Keratinocyte (primary cell): ENCODE measurements around the gene TSPAN7. TPM values are rescaled to one million over a fixed set of nuclear protein-coding genes. Genes with fewer than 3 reads are reported as not detected.

Experiments used
- DNase-seq: peaks from one replicate; pipeline ENCODE4 v3.0.0-alpha.2; 2011; ENCODE audit warnings: low read depth, missing footprints, low spot score
- FAIRE-seq: peaks from 2 replicates; lab custom pipeline; 2011; peaks lifted over from hg19 to GRCh38; lab: Jason Lieb, UNC
- H2AFZ ChIP-seq: 2 replicates; pipeline ENCODE4 v1.6.0; 2012; ENCODE audit warnings: low read length, control low read depth, inconsistent platforms; ENCODE audit not compliant: control insufficient read depth
- H3K27ac ChIP-seq: 2 replicates; pipeline ENCODE4 v1.5.1; 2011; ENCODE audit warnings: low read length; ENCODE audit not compliant: control insufficient read depth, insufficient read depth
- H3K27me3 ChIP-seq: 3 replicates; pipeline ENCODE4 v1.6.0; 2011; ENCODE audit warnings: low read length; ENCODE audit not compliant: control insufficient read depth, insufficient read depth; ENCODE audit errors: extremely low read depth
- H3K36me3 ChIP-seq, 2 experiments: 2 replicates in 1 of 2; 3 replicates in 1 of 2; pipeline ENCODE4 v1.5.1; 2011; ENCODE audit warnings: low read length in 2 of 2, mild to moderate bottlenecking in 1 of 2; ENCODE audit not compliant: control insufficient read depth in 2 of 2, insufficient read depth in 2 of 2; ENCODE audit errors: extremely low read depth in 1 of 2
- H3K4me1 ChIP-seq: 3 replicates; pipeline ENCODE4 v1.5.1; 2011; ENCODE audit warnings: low read length; ENCODE audit not compliant: control insufficient read depth, insufficient read depth; ENCODE audit errors: extremely low read depth
- H3K4me2 ChIP-seq: 3 replicates; pipeline ENCODE4 v1.6.0; 2011; ENCODE audit warnings: low read depth, low read length; ENCODE audit not compliant: control insufficient read depth, insufficient read depth; ENCODE audit errors: extremely low read depth
- H3K4me3 ChIP-seq, 3 experiments: fragments of 200-600 bp in 1 of 3; sonication (generic) in 1 of 3; 2 replicates in 2 of 3; 3 replicates in 1 of 3; pipeline ENCODE4 v1.5.1; 2011 to 2016; ENCODE audit warnings: low read length in 3 of 3, mild to moderate bottlenecking in 3 of 3, control low read depth in 2 of 3, inconsistent platforms in 1 of 3, low read depth in 1 of 3, mixed read lengths in 1 of 3, mixed run types in 1 of 3, moderate library complexity in 1 of 3; ENCODE audit not compliant: control insufficient read depth in 2 of 3, insufficient read depth in 2 of 3; ENCODE audit errors: extremely low read depth in 1 of 3
- H3K79me2 ChIP-seq: 2 replicates; pipeline ENCODE4 v1.6.0; 2012; ENCODE audit warnings: low read length; ENCODE audit not compliant: control insufficient read depth, insufficient read depth
- H3K9ac ChIP-seq: 3 replicates; pipeline ENCODE4 v1.6.0; 2011; ENCODE audit warnings: low read length; ENCODE audit not compliant: control insufficient read depth, insufficient read depth; ENCODE audit errors: extremely low read depth
- H3K9me1 ChIP-seq: 3 replicates; pipeline ENCODE4 v1.6.0; 2011; ENCODE audit warnings: low read length; ENCODE audit not compliant: control insufficient read depth, insufficient read depth; ENCODE audit errors: extremely low read depth
- H3K9me3 ChIP-seq: 2 replicates; pipeline ENCODE4 v1.5.1; 2012; ENCODE audit warnings: low read depth, low read length; ENCODE audit not compliant: control insufficient read depth
- H4K20me1 ChIP-seq: 3 replicates; pipeline ENCODE4 v1.6.0; 2011; ENCODE audit warnings: low read length; ENCODE audit not compliant: control insufficient read depth, insufficient read depth; ENCODE audit errors: extremely low read depth
- CTCF ChIP-seq, 3 experiments: IDR thresholded peaks in 1 of 3; conservative IDR thresholded peaks in 1 of 3; optimal IDR thresholded peaks in 1 of 3; 2 replicates in 2 of 3; 3 replicates in 1 of 3; pipeline versions ENCODE3 to v1.5.1; 2011; ENCODE audit warnings: low read length in 3 of 3, mild to moderate bottlenecking in 3 of 3, moderate library complexity in 2 of 3, control low read depth in 1 of 3, inconsistent platforms in 1 of 3; ENCODE audit not compliant: insufficient read depth in 2 of 3; ENCODE audit errors: extremely low read depth in 1 of 3
- EZH2 ChIP-seq: IDR thresholded peaks from one replicate; pipeline ENCODE4 v1.6.1; 2012; ENCODE audit warnings: inconsistent platforms, mild to moderate bottlenecking, low read length, moderate library complexity
- dilution Hi-C: fragments of 300-500 bp; cut with MboI; formaldehyde crosslinking; loops from one replicate; pipeline ENCODE4 v1.7.0; 2020; ENCODE audit warnings: low sequenced_read_pairs; ENCODE audit not compliant: extremely low pct_ligation_motif_present
- polyA plus RNA-seq, 5 experiments: library from polyadenylated mRNA; depleted of rRNA in 3 of 5; stranded (reverse) in 3 of 5; stranded (forward) in 1 of 5; unstranded in 1 of 5; fragments of >200 nt; gene quantifications; 1 replicate in 1 of 5; 2 replicates in 3 of 5; 3 replicates in 1 of 5; pipeline versions ENCODE4 v1.2.1 to v1.2.3, GENCODE V29; 2011 to 2012; ENCODE audit warnings: missing spikeins in 2 of 5, low read depth in 1 of 5, low replicate concordance in 1 of 5

Gene TSPAN7
- polyA plus RNA-seq, 1 donor (not counting 4 experiments of a cell fraction or from before 2014, with no cell fraction given) = 2.3 TPM

- no peak for TF ChIP-seq CTCF (optimal IDR thresholded peaks at IDR 0.05 in 1 of 3, IDR thresholded peaks at IDR 0.05 in 1 of 3, conservative IDR thresholded peaks at IDR 0.05 in 1 of 3; ENCODE audit: extremely low read depth in 1 of 3, insufficient read depth in 2 of 3, low read length in 3 of 3)
- no peak for TF ChIP-seq EZH2
- dilution Hi-C loops = no loop called here
Observed at GRCh38 chrX:38628587-38628986, 67.2 kb downstream of the TSPAN7 start.

GRCh38 chrX:38632516-38632915, 71.2 kb downstream of the TSPAN7 start:
- Histone ChIP-seq H3K79me2 (no peaks in the 10 kb centered on the region), H3K27me3 (no peaks in the 10 kb centered on the region), H3K9me1 (no peaks in the 10 kb centered on the region), H3K4me2 (no peak overlapping the region), H3K36me3 (no peaks in the 10 kb centered on the region), H3K4me1 (no peaks in the 10 kb centered on the region), H2AFZ (no peak overlapping the region), H3K9me3 (no peaks in the 10 kb centered on the region), H3K27ac (no peak overlapping the region), H3K4me3 (no peak overlapping the region), H3K9ac (no peak overlapping the region), H4K20me1 (no peaks in the 10 kb centered on the region)
- dilution Hi-C loops = no loop called here
- no peak for FAIRE-seq
- TF ChIP-seq CTCF (optimal IDR thresholded peaks at IDR 0.05 in 1 of 3, IDR thresholded peaks at IDR 0.05 in 1 of 3, conservative IDR thresholded peaks at IDR 0.05 in 1 of 3; ENCODE audit: extremely low read depth in 1 of 3, insufficient read depth in 2 of 3, low read length in 3 of 3) (no peak), EZH2 (no peak)
- no peak for DNase-seq

More at GRCh38 chrX:38628587-38628986, 67.2 kb downstream of the TSPAN7 start:
- Histone ChIP-seq H3K9me1 (no peaks in the 10 kb centered on the region), H4K20me1 (no peaks in the 10 kb centered on the region), H3K27me3 (no peaks in the 10 kb centered on the region), H3K9ac (no peak overlapping the region), H3K4me2 (no peak overlapping the region), H3K4me3 (no peak overlapping the region), H3K4me1 (no peaks in the 10 kb centered on the region), H3K79me2 (no peaks in the 10 kb centered on the region), H3K36me3 (no peaks in the 10 kb centered on the region), H2AFZ (no peak overlapping the region), H3K27ac (no peak overlapping the region), H3K9me3 (no peaks in the 10 kb centered on the region)
- DNase-seq = no peak
- FAIRE-seq = no peak
